ENCODE data around the gene CCNT1. TPM values are rescaled to one million over a fixed set of nuclear protein-coding genes. Genes with fewer than 3 reads are reported as not detected.

CCNT1 gene
- total RNA-seq, 2 experiments from 2014 or later: 30.9 to 59.1 TPM

DNA sequence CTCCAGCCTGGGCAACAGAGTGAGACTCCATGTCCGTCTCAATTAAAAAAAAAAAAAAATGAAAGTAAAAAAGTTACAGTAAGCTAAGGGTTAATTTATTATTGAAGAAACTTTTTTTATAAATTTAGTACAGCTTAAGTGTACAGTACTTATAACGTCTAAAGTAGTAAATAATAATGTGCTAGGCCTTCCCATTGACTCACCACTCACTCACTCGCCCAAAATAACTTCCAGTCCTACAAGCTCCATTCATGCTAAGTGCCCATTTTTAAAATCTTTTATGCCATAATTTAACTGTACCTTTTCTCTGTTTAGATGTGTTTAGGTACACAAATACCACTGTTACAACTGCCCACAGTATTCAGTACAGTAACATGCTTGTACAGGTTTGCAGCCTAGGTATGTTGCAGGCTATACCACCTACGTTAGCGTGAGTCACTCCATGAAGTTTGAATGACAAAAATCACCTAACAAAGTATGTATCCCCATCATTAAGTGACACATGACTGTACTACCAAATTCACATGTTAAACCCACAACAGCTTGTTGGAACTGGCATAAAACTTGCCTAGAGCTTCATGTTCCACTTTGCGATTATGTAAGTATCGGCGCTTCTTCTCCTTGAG is 45.2 kb downstream of the CCNT1 start:
- Histone ChIP-seq H3K4me2 (ENCODE audit: low read length) (no peak overlapping the region), H3K9me2 (ENCODE audit: insufficient read depth, low read length) (no peaks in the 10 kb centered on the region), H3K4me1 (ENCODE audit: insufficient read depth, low read length, poor library complexity, severe bottlenecking) (no peaks in the 10 kb centered on the region), H2AFZ (ENCODE audit: low read length) (no peak overlapping the region), H3K4me3 (ENCODE audit: low read depth, low read length, poor library complexity, severe bottlenecking) (no peak overlapping the region), H4K20me1 (ENCODE audit: insufficient read depth, low read length) (peaks cover 5% of the 10 kb centered on the region; the same call in 1 of the 2 replicates), H3K79me2 (ENCODE audit: insufficient read depth, low read depth, low read length) (peaks cover 47% of the 10 kb centered on the region), H3K9me3 (ENCODE audit: low read length) (no peaks in the 10 kb centered on the region), H3K36me3 (ENCODE audit: insufficient read depth, low read length) (peaks cover 97% of the 10 kb centered on the region), H3K27ac (ENCODE audit: low read depth, low read length, poor library complexity, severe bottlenecking) (no peak overlapping the region)
- TF ChIP-seq, protein P1, sequence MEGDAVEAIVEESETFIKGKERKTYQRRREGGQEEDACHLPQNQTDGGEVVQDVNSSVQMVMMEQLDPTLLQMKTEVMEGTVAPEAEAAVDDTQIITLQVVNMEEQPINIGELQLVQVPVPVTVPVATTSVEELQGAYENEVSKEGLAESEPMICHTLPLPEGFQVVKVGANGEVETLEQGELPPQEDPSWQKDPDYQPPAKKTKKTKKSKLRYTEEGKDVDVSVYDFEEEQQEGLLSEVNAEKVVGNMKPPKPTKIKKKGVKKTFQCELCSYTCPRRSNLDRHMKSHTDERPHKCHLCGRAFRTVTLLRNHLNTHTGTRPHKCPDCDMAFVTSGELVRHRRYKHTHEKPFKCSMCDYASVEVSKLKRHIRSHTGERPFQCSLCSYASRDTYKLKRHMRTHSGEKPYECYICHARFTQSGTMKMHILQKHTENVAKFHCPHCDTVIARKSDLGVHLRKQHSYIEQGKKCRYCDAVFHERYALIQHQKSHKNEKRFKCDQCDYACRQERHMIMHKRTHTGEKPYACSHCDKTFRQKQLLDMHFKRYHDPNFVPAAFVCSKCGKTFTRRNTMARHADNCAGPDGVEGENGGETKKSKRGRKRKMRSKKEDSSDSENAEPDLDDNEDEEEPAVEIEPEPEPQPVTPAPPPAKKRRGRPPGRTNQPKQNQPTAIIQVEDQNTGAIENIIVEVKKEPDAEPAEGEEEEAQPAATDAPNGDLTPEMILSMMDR (conservative IDR thresholded peaks at IDR 0.05; ENCODE audit: low read length): no peak
- TF ChIP-seq EZH2phosphoT487 (IDR thresholded peaks at IDR 0.05; ENCODE audit: borderline replicate concordance, low read depth, low read length): no peak
- intact Hi-C loops (cut with micrococcal nuclease; ENCODE audit: unreplicated experiment): no loop called here
- BruUV-seq (replicated peaks): TSS peak; percentile 1
- CTCF ChIA-PET (ENCODE audit: unreplicated experiment): no interaction called here
- POLR2A ChIA-PET: interaction anchor here (0.7 to 2.7 kb wide), 5 partner anchors 9 to 488 kb away, joined by 4 to 11 read pairs (median 4); partner anchors contain the start of gene CCDC184
- no peak for DNase-seq (ENCODE audit: low spot score)

DNA sequence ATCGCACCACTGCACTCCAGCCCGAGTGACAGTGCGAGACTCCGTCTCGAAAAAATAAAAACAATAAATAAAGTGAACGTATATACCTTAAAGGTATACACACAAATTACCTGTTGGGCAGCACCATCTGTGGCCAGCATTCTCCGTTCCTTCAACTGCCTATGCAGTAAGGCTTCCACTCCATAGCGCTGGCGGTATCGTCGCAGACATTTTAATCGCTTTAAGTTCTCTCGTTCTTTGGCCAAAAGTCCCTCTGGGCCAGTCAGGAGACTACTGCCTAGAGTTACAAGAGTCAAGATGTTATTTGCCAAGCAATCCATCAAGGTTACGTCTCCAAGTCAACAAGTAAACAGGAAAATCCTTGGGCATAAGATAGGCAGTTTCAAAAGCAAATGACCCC is 47.5 kb downstream of the CCNT1 start:
- Histone ChIP-seq H3K27ac (ENCODE audit: low read depth, low read length, poor library complexity, severe bottlenecking) (no peak overlapping the region), H3K4me2 (ENCODE audit: low read length) (no peak overlapping the region), H3K36me3 (ENCODE audit: insufficient read depth, low read length) (peaks cover 96% of the 10 kb centered on the region), H3K9me2 (ENCODE audit: insufficient read depth, low read length) (no peaks in the 10 kb centered on the region), H3K4me1 (ENCODE audit: insufficient read depth, low read length, poor library complexity, severe bottlenecking) (no peaks in the 10 kb centered on the region), H3K4me3 (ENCODE audit: low read depth, low read length, poor library complexity, severe bottlenecking) (no peak overlapping the region), H3K79me2 (ENCODE audit: insufficient read depth, low read depth, low read length) (peaks cover 23% of the 10 kb centered on the region), H2AFZ (ENCODE audit: low read length) (no peak overlapping the region), H4K20me1 (ENCODE audit: insufficient read depth, low read length) (0 out of 2 replicates have a peak, but pooled peaks cover under 1% of the 10 kb centered on the region), H3K9me3 (ENCODE audit: low read length) (no peaks in the 10 kb centered on the region)
- intact Hi-C loops (cut with micrococcal nuclease; ENCODE audit: unreplicated experiment): loop anchor here (10.0 kb wide), 1 partner anchor 614 kb away; no protein-coding TSS in a partner anchor
- DNase-seq (ENCODE audit: low spot score): no peak
- CTCF ChIA-PET (ENCODE audit: unreplicated experiment): no interaction called here
- BruUV-seq (replicated peaks): no TSS peak
- no peak for TF ChIP-seq EZH2phosphoT487 (IDR thresholded peaks at IDR 0.05; ENCODE audit: borderline replicate concordance, low read depth, low read length)
- TF ChIP-seq, protein P1 (conservative IDR thresholded peaks at IDR 0.05; ENCODE audit: low read length): no peak
- POLR2A ChIA-PET: no interaction called here

DNA sequence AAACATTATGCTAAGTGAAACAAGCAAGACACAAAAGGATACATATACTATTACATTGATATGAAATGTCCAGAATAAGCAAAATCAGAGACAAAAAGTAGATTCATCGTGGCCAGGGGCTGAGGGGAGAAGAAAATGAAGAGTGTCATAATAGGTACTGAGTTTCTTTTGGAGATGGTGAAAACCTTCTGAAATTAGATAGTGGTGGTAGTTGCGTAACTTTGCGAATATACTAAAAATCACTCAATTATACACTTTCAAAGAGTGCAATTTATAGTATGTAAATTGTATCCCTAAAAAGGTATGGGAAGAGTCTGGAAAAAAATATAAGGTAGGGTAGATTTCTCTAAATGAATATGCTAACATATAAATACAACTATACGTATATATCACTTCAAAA is 56.6 kb downstream of the CCNT1 start:
- Histone ChIP-seq H3K36me3 (ENCODE audit: insufficient read depth, low read length) (peaks cover 96% of the 10 kb centered on the region), H3K4me1 (ENCODE audit: insufficient read depth, low read length, poor library complexity, severe bottlenecking) (no peaks in the 10 kb centered on the region), H3K79me2 (ENCODE audit: insufficient read depth, low read depth, low read length) (peaks cover 5% of the 10 kb centered on the region; the same call in 1 of the 2 replicates), H2AFZ (ENCODE audit: low read length) (no peak overlapping the region), H3K9me3 (ENCODE audit: low read length) (no peaks in the 10 kb centered on the region), H3K27ac (ENCODE audit: low read depth, low read length, poor library complexity, severe bottlenecking) (no peak overlapping the region), H3K4me2 (ENCODE audit: low read length) (no peak overlapping the region), H4K20me1 (ENCODE audit: insufficient read depth, low read length) (no peaks in the 10 kb centered on the region; the same call in 1 of the 2 replicates), H3K4me3 (ENCODE audit: low read depth, low read length, poor library complexity, severe bottlenecking) (no peak overlapping the region), H3K9me2 (ENCODE audit: insufficient read depth, low read length) (no peaks in the 10 kb centered on the region)
- CTCF ChIA-PET (ENCODE audit: unreplicated experiment): no interaction called here
- no peak for DNase-seq (ENCODE audit: low spot score)
- POLR2A ChIA-PET: interaction anchor here (1.8 kb wide), 1 partner anchor 11 kb away, joined by 4 read pairs; no protein-coding TSS in a partner anchor
- no peak for TF ChIP-seq EZH2phosphoT487 (IDR thresholded peaks at IDR 0.05; ENCODE audit: borderline replicate concordance, low read depth, low read length)
- TF ChIP-seq, protein P1 (conservative IDR thresholded peaks at IDR 0.05; ENCODE audit: low read length): no peak
- TSS peak; percentile 4 for BruUV-seq (replicated peaks)
- intact Hi-C loops (cut with micrococcal nuclease; ENCODE audit: unreplicated experiment): loop anchor here (10.0 kb wide), 1 partner anchor 605 kb away; no protein-coding TSS in a partner anchor
